K562 (cell line): Measurements from ENCODE around the gene TRANK1.

Experiments
- NFYB ChIP-seq: IDR thresholded peaks from 2 replicates; pipeline ENCODE4 v1.6.1; 2011; ENCODE audit warnings: mild to moderate bottlenecking, moderate library complexity; ENCODE audit not compliant: insufficient read length; ENCODE audit errors: extremely low read depth
- ZNF699 ChIP-seq: fragments of 250-450 bp; sonication (Bioruptor Pico); IDR thresholded peaks from 2 replicates; pipeline ENCODE4 v1.8.0; 2021; ENCODE audit warnings: mild to moderate bottlenecking, moderate library complexity; ENCODE audit not compliant: insufficient replicate concordance

- TF ChIP-seq ZNF699 (CRISPR knock-in tag) = no peak
- TF ChIP-seq NFYB = no peak
These were observed 18.5 kb downstream of the TRANK1 start for GRCh38 chr3:36926292-36926897.
